A549 (cell line): ENCODE data around the gene MYRIP. TPM values are rescaled to one million over a fixed set of nuclear protein-coding genes. Genes with fewer than 3 reads are reported as not detected.
"Not testable (repeated sequence)": the region's sequence is repeated elsewhere in the genome, so short reads cannot be mapped to it uniquely, and the experiment has no call there.

Experiments used
- ATAC-seq, 2 experiments: fragments of 200-7000 bp in 1 of 2; fragments of >200 bp in 1 of 2; cut with Nextera tagmentation in 1 of 2; cut with Tn5 transposase in 1 of 2; 3 replicates each; pipeline versions ENCODE4 v1.8.0 to v1.9.1; 2018 to 2020; ENCODE audit warnings: mild to moderate bottlenecking in 1 of 2, moderate library complexity in 1 of 2
- CTCF ChIA-PET: fragments of 300-600 bp; sonication (Branson Sonifier 250); formaldehyde crosslinking; extraction: SDS; loops from one replicate; lab custom pipeline; 2021; ENCODE audit warnings: antibody characterized with exemption, inconsistent platforms; lab: Yijun Ruan, JAX
- POLR2A ChIA-PET: fragments of 350-600 bp; formaldehyde crosslinking; extraction: SDS; loops from one replicate; lab custom pipeline; 2021; ENCODE audit warnings: antibody characterized with exemption, inconsistent platforms; lab: Yijun Ruan, JAX
- DNase-seq, 2 experiments: peaks; one replicate each; pipeline versions ENCODE4 v3.0.0 to v3.0.0-alpha.2; 2011 to 2016; ENCODE audit warnings: low read depth in 1 of 2, low spot score in 1 of 2
- FAIRE-seq: peaks from 2 replicates; lab custom pipeline; 2011; peaks lifted over from hg19 to GRCh38; lab: Jason Lieb, UNC
- H3K27ac ChIP-seq, 2 experiments: fragments of >200 bp; sonication (Bioruptor Twin); formaldehyde crosslinking; 3 replicates each; pipeline ENCODE4 v1.5.1; 2016 to 2017
- H3K4me1 ChIP-seq: fragments of >200 bp; sonication (Bioruptor Twin); formaldehyde crosslinking; 3 replicates; pipeline ENCODE4 v1.6.1; 2016
- H3K4me2 ChIP-seq: fragments of >200 bp; sonication (Bioruptor Twin); formaldehyde crosslinking; 3 replicates; pipeline ENCODE4 v1.6.1; 2016
- H3K4me3 ChIP-seq: fragments of >200 bp; sonication (Bioruptor Twin); formaldehyde crosslinking; 3 replicates; pipeline ENCODE4 v1.5.1; 2016
- H3K9me3 ChIP-seq: fragments of >200 bp; sonication (Bioruptor Twin); formaldehyde crosslinking; 3 replicates; pipeline ENCODE4 v1.6.1; 2016
- ATOH8 ChIP-seq: fragments of 250-450 bp; sonication (Bioruptor Pico); IDR thresholded peaks from 2 replicates; pipeline ENCODE4 v1.5.0; 2020; ENCODE audit warnings: low read depth, mild to moderate bottlenecking, moderate library complexity
- BHLHE40 ChIP-seq: IDR thresholded peaks from 2 replicates; pipeline ENCODE4 v1.6.1; 2012; ENCODE audit warnings: low read depth, low read length, inconsistent platforms
- CBX2 ChIP-seq: fragments of 200-600 bp; sonication (generic); IDR thresholded peaks from 2 replicates; pipeline ENCODE4 v1.6.1; 2016; ENCODE audit warnings: low read depth, mild to moderate bottlenecking, borderline replicate concordance
- CHD2 ChIP-seq: fragments of 150-350 bp; IDR thresholded peaks from 2 replicates; pipeline ENCODE4 v1.6.1; 2014; ENCODE audit warnings: low read length; ENCODE audit not compliant: partially characterized antibody
- CTCF ChIP-seq: fragments of >200 bp; sonication (Bioruptor Twin); formaldehyde crosslinking; IDR thresholded peaks from 3 replicates; pipeline ENCODE4 v1.5.1; 2016
- ELK1 ChIP-seq: fragments of 150-350 bp; IDR thresholded peaks from 2 replicates; pipeline ENCODE4 v1.6.1; 2014; ENCODE audit warnings: low read depth, mild to moderate bottlenecking, low read length
- EP300 ChIP-seq, 2 experiments: fragments of >200 bp; sonication (Bioruptor Twin); formaldehyde crosslinking; IDR thresholded peaks; 2 replicates in 1 of 2; 3 replicates in 1 of 2; pipeline ENCODE4 v1.6.1; 2016 to 2017
- FOSB ChIP-seq: fragments of 250-450 bp; sonication (Bioruptor Pico); IDR thresholded peaks from 2 replicates; pipeline ENCODE4 v1.5.0; 2020; ENCODE audit warnings: mild to moderate bottlenecking, moderate library complexity
- HOXB5 ChIP-seq: fragments of 250-450 bp; sonication (Bioruptor Pico); IDR thresholded peaks from 2 replicates; pipeline ENCODE4 v1.5.0; 2020; ENCODE audit warnings: mild to moderate bottlenecking, moderate library complexity
- KDM1A ChIP-seq: fragments of 200-600 bp; sonication (generic); IDR thresholded peaks from 2 replicates; pipeline ENCODE4 v1.6.1; 2016; ENCODE audit warnings: low read depth, mild to moderate bottlenecking
- MAX ChIP-seq: IDR thresholded peaks from 2 replicates; pipeline ENCODE4 v1.6.1; 2012
- MYC ChIP-seq: IDR thresholded peaks from 2 replicates; pipeline ENCODE4 v1.6.1; 2012; ENCODE audit warnings: mild to moderate bottlenecking, inconsistent platforms, low read length, improper control_type of control experiment, borderline replicate concordance
- NFE2L2 ChIP-seq: fragments of 150-350 bp; conservative IDR thresholded peaks from 2 replicates; pipeline ENCODE4 v1.6.1; 2014; ENCODE audit warnings: low read length
- NR3C1 ChIP-seq: fragments of >200 bp; sonication (Bioruptor Twin); formaldehyde crosslinking; IDR thresholded peaks from 3 replicates; pipeline ENCODE4 v1.6.1; 2017
- PBX3 ChIP-seq: IDR thresholded peaks from 2 replicates; pipeline ENCODE4 v1.6.1; 2012
- POLR2A ChIP-seq: IDR thresholded peaks from 2 replicates; pipeline ENCODE4 v1.6.1; 2012; ENCODE audit warnings: mild to moderate bottlenecking, low read length
- REST ChIP-seq: fragments of 200-600 bp; sonication (generic); IDR thresholded peaks from 2 replicates; pipeline ENCODE4 v1.6.1; 2016; ENCODE audit warnings: antibody characterized with exemption, mild to moderate bottlenecking, moderate library complexity
- RFX5 ChIP-seq: fragments of 450-650 bp; IDR thresholded peaks from 2 replicates; pipeline ENCODE4 v1.7.1; 2014; ENCODE audit warnings: antibody characterized with exemption, mild to moderate bottlenecking, moderate library complexity
- SMC3 ChIP-seq: fragments of >200 bp; sonication (Bioruptor Twin); formaldehyde crosslinking; IDR thresholded peaks from 3 replicates; pipeline ENCODE4 v1.6.1; 2018; ENCODE audit warnings: inconsistent platforms
- TFCP2L1 ChIP-seq: fragments of 250-450 bp; sonication (Bioruptor Pico); IDR thresholded peaks from 2 replicates; pipeline ENCODE4 v1.5.0; 2021; ENCODE audit warnings: mild to moderate bottlenecking
- TP53 ChIP-seq: fragments of 250-450 bp; sonication (Bioruptor Pico); IDR thresholded peaks from 2 replicates; pipeline ENCODE4 v1.5.0; 2021; ENCODE audit warnings: mild to moderate bottlenecking, moderate library complexity
- ZC3H11A ChIP-seq: fragments of 450-650 bp; IDR thresholded peaks from 2 replicates; pipeline ENCODE4 v1.6.1; 2014; ENCODE audit warnings: antibody characterized with exemption, mild to moderate bottlenecking
- WGBS: methylation state at CpG from one replicate; pipeline ENCODE4 v1.1.6; 2017; ENCODE audit errors: missing lambda C conversion rate; 5-methylcytosine and 5-hydroxymethylcytosine counted together
- polyA plus RNA-seq, 4 experiments: library from polyadenylated mRNA; depleted of rRNA in 3 of 4; stranded (reverse); fragments of >200 nt; fragmentation: RNase III in 1 of 4; extraction: RNeasy Plus Mini Kit Qiagen cat#74134 plus additional on column Dnase treatment in 1 of 4; gene quantifications; 2 replicates in 3 of 4; 3 replicates in 1 of 4; pipeline ENCODE4 v1.2.3, GENCODE V29; 2011 to 2017

The MYRIP gene
- polyA plus RNA-seq, 2 of the 4 experiments (the other 2 are of a cell fraction): not detected

- peaks cover 7% of the 10 kb centered on the region; the same call in 2 of the 3 replicates for H3K4me1 ChIP-seq
- TF ChIP-seq CBX2: no peak
- TF ChIP-seq KDM1A: no peak
- no peak for TF ChIP-seq BHLHE40
- TF ChIP-seq CTCF: no peak
- TF ChIP-seq HOXB5: no peak
- TF ChIP-seq TFCP2L1: no peak
- TF ChIP-seq NFE2L2: no peak
- no peak for TF ChIP-seq SMC3
- TF ChIP-seq PBX3: no peak
- TF ChIP-seq ELK1: no peak
- TF ChIP-seq, all 56 proteins: peak for 0
- POLR2A ChIA-PET: no interaction called here
- no peak for DNase-seq
- FAIRE-seq: no peak
- no peak overlapping the region for H3K27ac ChIP-seq
- CTCF ChIA-PET: interaction anchor here (1.2 kb wide), 1 partner anchor 18 kb away, joined by 3 read pairs; no protein-coding TSS in a partner anchor
- H3K9me3 ChIP-seq: no peaks in the 10 kb centered on the region
- no peak overlapping the region for H3K4me2 ChIP-seq
- no peak for ATAC-seq
- no peak overlapping the region for H3K4me3 ChIP-seq
Observed at GRCh38 chr3:39814007-39814406, 4.6 kb downstream of the MYRIP start.

GRCh38 chr3:39819899-39820298, 10.5 kb downstream of the MYRIP start:
- Histone ChIP-seq H3K27ac (no peak overlapping the region), H3K4me1 (no peaks in the 10 kb centered on the region), H3K4me2 (no peak overlapping the region), H3K4me3 (no peak overlapping the region), H3K9me3 (no peaks in the 10 kb centered on the region)
- ATAC-seq (no peak), DNase-seq (no peak), FAIRE-seq (no peak)
- 14% methylated on average over 3 of the region's 3 CpGs for WGBS
- CTCF ChIA-PET: no interaction called here
- TF ChIP-seq ZC3H11A (no peak), FOSB (CRISPR knock-in tag) (no peak), NR3C1 (no peak), ATOH8 (CRISPR knock-in tag) (no peak), MYC (no peak), EP300 (IDR thresholded peaks at IDR 0.05) (no peak), REST (no peak), RFX5 (no peak), POLR2A (no peak), CHD2 (no peak), BHLHE40 (no peak), TP53 (CRISPR knock-in tag) (no peak), MAX (no peak)
- POLR2A ChIA-PET: no interaction called here

- POLR2A ChIA-PET, FAIRE-seq, H3K4me1 ChIP-seq, H3K4me2 ChIP-seq, CTCF ChIA-PET, H3K27ac ChIP-seq, DNase-seq, H3K4me3 ChIP-seq, ATAC-seq, H3K9me3 ChIP-seq: not testable (repeated sequence)
- 1% methylated on average over 4 of the region's 4 CpGs for WGBS
Observed at GRCh38 chr3:39833764-39834163, 24.4 kb downstream of the MYRIP start.
